Measurements from ENCODE around the gene ABCA4.
"Not testable (repeated sequence)": the region's sequence is repeated elsewhere in the genome, so short reads cannot be mapped to it uniquely, and the experiment has no call there.

ABCA4 gene

GRCh38 chr1:93961443-93961842, 159.5 kb downstream of the ABCA4 start:
- DNase-seq (ENCODE audit: low read depth in 2 of 2) = no peak
- no peak for TF ChIP-seq CTCF (IDR thresholded peaks at IDR 0.05; ENCODE audit: low read depth, low read length)
- H3K4me3 ChIP-seq (replicated peaks in 1 of 2; ENCODE audit: low read depth in 2 of 2, low read length in 2 of 2) = no peak overlapping the region

GRCh38 chr1:93960641-93961147, 160.3 kb downstream of the ABCA4 start:
- no peak for TF ChIP-seq CTCF (IDR thresholded peaks at IDR 0.05; ENCODE audit: low read depth, low read length)
- no peak for DNase-seq (ENCODE audit: low read depth in 2 of 2)
- H3K4me3 ChIP-seq (replicated peaks in 1 of 2; ENCODE audit: low read depth in 2 of 2, low read length in 2 of 2) = no peak overlapping the region

GRCh38 chr1:93959413-93959812, 161.5 kb downstream of the ABCA4 start:
- no peak for TF ChIP-seq CTCF (IDR thresholded peaks at IDR 0.05; ENCODE audit: low read depth, low read length)
- H3K4me3 ChIP-seq (replicated peaks in 1 of 2; ENCODE audit: low read depth in 2 of 2, low read length in 2 of 2) = no peak overlapping the region

GRCh38 chr1:93958726-93959100, 162.2 kb downstream of the ABCA4 start:
- H3K4me3 ChIP-seq (replicated peaks in 1 of 2; ENCODE audit: low read depth in 2 of 2, low read length in 2 of 2) = no peak overlapping the region
- TF ChIP-seq CTCF (IDR thresholded peaks at IDR 0.05; ENCODE audit: low read depth, low read length) = no peak
- DNase-seq (ENCODE audit: low read depth in 2 of 2) = no peak

More at GRCh38 chr1:93959413-93959812, 161.5 kb downstream of the ABCA4 start:
- no peak for DNase-seq (ENCODE audit: low read depth in 2 of 2)

- H3K4me3 ChIP-seq (replicated peaks in 1 of 2; ENCODE audit: low read depth in 2 of 2, low read length in 2 of 2) = no peak overlapping the region
- DNase-seq (ENCODE audit: low read depth in 2 of 2) = no peak
- TF ChIP-seq CTCF (IDR thresholded peaks at IDR 0.05; ENCODE audit: low read depth, low read length) = no peak
Measured at GRCh38 chr1:93958032-93958725, 162.8 kb downstream of the ABCA4 start.

- TF ChIP-seq CTCF (IDR thresholded peaks at IDR 0.05; ENCODE audit: low read depth, low read length) = no peak
- H3K4me3 ChIP-seq (replicated peaks in 1 of 2; ENCODE audit: low read depth in 2 of 2, low read length in 2 of 2) = no peak overlapping the region
- DNase-seq (ENCODE audit: low read depth in 2 of 2) = no peak
Measured at GRCh38 chr1:93955765-93956164, 165.2 kb downstream of the ABCA4 start.

- DNase-seq (ENCODE audit: low read depth in 2 of 2); H3K4me3 ChIP-seq (replicated peaks in 1 of 2; ENCODE audit: low read depth in 2 of 2, low read length in 2 of 2): not testable (repeated sequence)
Measured at GRCh38 chr1:93947002-93947686, 173.8 kb downstream of the ABCA4 start.

All from cardiac fibroblast (primary cell).